DMS79 treated with DMSO at 0.1 percent for 48 hours (cell line): Measurements from ENCODE around the gene NFATC3.
A peak's percentile ranks its signal among the peaks of the same experiment; 100 is the strongest.

Source experiments
- DNase-seq: peaks from one replicate; lab custom pipeline; 2025; lab: John Stamatoyannopoulos, UW

NFATC3 gene

DNA sequence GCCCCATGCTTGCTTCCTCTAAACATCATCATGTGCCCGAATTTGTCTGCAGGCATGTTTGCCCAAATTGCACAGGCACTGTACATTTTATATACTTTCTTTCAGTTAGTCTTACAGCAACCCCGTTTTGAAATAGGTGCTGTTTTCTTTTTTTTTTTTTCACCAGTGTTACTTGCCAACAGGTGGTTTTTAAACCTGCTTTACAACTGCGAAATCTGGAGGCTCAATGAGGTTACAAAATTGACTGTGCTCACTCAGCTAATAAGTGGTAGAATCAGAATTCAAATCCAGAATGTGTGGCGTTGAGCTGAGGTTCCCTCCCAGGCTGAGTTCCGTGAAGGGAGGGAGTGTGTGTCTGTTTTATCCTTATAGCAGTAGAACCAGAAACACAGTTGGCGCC lies 165.8 kb downstream of the NFATC3 start:
- no peak for DNase-seq

DNA sequence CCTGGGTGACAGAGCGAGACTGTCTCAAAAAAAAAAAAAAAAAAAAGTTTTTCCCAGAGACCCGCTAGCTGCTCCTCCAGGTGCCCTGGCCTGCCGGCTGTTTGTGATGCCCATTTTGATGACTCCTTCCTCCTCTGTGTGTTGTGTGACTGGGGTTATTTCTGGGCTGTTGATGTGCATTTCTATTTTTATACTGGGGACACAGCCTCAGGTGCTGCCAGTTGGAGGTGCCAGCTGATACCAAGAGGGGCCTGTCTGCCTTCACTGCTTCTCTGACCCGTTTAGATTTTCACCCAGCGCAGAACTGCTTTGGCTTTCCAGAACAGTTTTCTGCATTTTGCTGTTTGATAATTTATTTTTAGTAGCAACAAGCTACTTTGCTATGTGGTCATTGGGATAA lies 166.7 kb downstream of the NFATC3 start:
- no peak for DNase-seq

DNA sequence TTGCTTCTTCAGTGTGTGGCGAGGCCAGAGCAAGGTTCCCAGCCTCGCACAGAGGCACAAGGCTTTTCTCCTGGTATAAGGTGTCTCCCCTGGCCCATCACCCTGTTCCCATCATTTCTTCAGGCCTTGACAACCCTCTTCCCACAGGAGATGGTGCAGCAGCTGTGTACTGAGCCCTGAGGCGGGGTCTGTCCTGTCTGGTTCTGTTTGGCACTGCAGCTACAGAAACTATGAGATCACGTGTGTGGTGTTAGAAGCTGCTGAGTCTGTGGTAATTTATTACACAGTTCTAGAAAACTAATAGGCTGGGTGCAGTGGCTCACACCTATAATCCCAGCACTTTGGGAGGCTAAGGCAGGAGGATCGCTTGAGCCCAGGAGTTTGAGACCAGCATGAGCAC lies 167.2 kb downstream of the NFATC3 start:
- no peak for DNase-seq

DNA sequence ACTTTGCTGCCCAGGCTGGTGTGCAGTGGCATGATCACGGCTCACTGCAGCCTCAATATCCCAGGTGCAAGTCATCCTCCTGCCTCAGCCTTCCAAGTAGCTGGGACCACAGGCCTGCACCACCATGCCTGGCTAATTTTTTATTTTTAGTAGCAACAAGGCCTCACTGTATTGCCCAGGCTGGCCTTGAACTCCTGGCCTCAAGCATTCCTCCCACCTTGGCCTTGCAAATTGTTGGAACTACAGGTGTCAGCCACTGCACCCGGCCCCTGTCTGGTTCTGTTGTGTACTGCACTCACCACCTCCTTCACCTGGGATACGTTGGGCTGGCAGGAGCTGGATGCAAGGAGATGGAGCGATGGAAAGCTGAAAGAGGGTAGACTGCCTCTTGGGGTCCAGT lies 168.6 kb downstream of the NFATC3 start:
- DNase-seq: no peak

DNA sequence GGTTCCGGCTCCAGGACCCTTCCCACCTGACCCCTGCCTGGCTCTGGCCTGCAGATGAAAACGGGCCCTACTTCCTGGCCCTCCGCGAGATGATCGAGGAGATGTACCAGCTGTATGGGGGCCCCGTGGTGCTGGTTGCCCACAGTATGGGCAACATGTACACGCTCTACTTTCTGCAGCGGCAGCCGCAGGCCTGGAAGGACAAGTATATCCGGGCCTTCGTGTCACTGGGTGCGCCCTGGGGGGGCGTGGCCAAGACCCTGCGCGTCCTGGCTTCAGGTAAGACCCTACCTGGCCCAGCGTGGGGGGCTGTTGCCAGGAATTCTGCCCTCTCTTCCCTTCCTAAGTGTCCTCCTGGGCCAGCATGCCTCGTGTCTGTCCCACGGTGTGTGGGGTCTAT lies 170.5 kb downstream of the NFATC3 start:
- DNase-seq: no peak

DNA sequence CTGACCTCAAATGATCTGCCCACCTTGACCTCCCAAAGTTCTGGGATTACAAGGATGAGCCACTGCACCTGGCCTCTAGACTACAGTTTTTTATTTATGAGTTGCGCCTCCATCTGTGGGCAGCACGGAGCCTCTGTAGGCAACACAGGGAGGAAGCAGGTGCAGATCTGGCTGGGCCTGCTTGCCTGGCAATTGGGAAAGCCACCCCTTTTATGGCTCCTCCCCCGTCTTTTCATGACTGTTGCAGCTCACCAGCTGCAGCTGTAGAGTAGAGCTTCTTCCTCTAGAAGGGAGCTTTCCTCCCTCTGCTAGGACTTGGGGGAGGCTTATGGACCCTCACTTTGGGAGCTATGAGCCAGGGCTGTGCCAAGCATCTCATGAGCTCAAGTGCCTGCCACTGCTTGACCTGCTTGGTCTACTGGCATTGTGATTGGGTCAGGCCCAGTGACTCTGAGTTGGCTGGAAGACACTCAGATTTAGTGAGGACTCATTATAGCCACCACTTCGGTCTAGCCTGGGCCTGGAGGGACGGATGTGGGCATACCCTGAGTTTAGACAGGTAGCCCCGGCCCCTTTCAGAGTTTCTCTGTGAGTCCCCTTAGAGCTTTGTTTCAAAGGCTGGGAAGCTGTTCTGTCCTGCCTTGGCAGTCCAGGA lies 172.2 kb downstream of the NFATC3 start:
- DNase-seq: peak; percentile 37

DNA sequence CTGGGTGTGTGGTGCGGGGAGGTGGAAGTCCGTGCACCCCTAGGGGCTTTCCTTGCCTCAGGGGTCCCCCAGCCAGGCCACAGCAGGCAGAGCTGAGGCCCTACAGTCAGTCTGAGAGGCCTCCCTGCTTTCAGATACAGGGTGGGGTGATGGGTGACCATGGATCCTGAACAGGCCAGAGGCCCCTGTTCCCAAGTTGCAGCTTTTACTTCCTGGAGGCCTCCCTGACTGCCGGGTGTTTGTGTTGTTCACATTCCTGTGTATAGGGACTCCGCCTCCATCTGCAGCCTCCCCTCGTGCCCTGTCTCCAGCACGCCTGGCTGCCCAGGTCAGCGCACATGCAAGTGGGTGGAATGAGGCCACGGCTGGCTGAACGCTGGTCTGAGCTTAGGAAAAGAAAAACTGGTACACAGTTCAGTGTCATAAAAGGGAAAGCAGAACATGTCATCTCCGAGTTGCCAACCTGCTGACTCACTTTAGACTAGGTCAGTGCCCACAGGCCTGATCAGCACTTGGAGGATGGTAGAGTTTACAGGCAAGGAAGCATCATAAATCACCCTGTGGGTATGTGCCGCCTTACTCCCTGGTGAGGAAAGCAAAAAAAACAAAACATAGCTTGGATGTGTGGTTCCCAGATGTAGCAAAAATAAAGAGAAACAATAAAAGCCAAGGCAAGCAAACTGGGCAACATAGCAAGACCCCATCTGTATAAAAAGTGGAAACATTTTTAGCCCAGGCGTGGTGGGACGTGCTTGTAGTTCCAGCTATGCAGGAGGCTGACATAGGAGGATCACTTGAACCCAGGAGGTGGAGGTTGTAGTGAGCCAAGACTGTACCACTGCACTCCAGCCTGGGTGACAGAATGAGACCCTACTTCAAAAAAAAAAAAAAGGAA lies 173.0 kb downstream of the NFATC3 start:
- peak; percentile 8 for DNase-seq

DNA sequence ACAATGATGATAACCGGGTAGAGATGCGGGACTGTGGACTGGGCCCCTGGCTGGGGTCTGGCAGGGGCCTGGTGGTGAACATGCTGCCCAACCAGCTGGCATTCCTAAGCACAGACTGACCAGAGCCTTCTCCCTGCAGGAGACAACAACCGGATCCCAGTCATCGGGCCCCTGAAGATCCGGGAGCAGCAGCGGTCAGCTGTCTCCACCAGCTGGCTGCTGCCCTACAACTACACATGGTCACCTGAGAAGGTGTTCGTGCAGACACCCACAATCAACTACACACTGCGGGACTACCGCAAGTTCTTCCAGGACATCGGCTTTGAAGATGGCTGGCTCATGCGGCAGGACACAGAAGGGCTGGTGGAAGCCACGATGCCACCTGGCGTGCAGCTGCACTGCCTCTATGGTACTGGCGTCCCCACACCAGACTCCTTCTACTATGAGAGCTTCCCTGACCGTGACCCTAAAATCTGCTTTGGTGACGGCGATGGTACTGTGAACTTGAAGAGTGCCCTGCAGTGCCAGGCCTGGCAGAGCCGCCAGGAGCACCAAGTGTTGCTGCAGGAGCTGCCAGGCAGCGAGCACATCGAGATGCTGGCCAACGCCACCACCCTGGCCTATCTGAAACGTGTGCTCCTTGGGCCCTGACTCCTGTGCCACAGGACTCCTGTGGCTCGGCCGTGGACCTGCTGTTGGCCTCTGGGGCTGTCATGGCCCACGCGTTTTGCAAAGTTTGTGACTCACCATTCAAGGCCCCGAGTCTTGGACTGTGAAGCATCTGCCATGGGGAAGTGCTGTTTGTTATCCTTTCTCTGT lies 174.0 kb downstream of the NFATC3 start:
- DNase-seq: no peak

DNA sequence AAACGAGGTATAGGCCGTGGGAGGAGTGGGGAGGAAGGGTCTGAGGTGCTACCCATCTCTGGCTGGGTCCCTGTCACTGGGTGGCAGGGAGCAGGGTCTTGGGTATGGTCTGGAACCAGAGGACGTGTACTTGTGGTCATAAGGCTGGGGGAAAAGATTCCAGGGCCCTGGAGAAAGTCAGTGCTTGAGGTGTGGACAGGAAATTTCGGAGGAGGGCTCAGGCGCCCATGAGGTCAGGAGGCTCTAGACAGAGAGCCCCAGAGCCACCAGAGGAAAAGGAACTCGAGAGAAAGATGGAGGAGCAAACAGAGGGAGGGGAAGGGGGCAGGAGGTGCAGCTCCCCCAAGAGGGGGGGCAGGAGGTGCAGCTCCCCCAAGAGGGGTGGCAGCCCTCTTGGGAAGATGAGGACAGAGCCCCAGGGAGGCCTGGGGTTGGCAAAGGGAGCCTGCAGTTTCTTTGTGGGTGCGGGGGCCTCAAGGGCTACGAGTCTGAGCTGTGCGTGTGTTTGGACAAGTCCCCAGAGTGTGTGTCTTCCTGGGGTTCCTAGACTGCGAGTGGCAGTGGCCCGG lies 178.5 kb downstream of the NFATC3 start:
- DNase-seq: no peak

DNA sequence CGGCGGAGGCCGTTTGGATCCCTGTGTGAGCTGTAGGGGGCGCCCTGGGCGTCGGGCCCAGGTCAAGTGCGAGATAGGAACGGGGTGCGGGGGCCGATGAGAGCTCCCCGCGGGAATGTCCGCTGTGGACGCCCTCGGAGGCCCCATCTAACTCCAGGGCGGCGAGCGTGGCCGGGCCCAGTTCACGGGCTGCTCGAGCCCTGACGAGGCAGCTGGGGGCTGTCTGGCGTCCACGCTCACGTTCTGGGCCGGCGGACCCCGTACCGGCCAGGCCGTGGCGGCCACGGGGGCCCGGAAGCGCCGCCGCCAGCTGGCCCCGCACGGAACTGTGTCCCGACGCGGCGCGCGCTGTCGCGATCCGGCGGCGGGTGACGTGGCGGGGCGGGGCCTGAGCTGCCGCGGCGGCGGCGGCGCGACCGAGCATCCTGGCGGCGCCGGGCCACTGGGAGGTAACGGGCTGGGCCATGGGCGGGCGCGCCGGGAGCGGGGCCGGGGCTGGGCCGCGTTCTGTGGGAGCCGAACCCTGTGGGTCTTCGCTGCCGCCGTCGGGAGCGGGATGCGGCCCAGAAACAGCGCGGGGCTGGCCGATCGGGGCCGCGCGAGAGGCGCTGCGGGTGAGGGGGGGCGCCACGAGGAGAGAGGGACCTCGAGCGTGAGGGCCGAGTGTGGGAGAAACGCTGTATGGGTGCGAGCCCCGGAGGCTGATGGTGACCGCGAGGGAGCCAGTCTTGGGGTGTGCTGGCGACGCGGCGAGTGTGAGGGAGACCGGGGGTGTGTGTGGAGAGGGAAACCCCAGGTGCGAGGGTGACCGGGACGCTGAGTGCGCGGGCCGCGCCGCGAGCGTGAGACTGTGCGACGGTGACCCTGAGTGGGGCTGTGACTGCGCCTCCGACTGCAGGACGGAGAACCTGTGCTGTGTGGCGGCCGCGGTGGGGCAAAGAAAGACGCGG lies 179.2 kb downstream of the NFATC3 start, which contains the start of gene SLC7A6:
TSS of gene SLC7A6 (plus strand) at position 399 of the 950 bp plus-strand sequence. CDS start 10,201 bp downstream, outside the sequence.
- DNase-seq: peak; percentile 17

DNA sequence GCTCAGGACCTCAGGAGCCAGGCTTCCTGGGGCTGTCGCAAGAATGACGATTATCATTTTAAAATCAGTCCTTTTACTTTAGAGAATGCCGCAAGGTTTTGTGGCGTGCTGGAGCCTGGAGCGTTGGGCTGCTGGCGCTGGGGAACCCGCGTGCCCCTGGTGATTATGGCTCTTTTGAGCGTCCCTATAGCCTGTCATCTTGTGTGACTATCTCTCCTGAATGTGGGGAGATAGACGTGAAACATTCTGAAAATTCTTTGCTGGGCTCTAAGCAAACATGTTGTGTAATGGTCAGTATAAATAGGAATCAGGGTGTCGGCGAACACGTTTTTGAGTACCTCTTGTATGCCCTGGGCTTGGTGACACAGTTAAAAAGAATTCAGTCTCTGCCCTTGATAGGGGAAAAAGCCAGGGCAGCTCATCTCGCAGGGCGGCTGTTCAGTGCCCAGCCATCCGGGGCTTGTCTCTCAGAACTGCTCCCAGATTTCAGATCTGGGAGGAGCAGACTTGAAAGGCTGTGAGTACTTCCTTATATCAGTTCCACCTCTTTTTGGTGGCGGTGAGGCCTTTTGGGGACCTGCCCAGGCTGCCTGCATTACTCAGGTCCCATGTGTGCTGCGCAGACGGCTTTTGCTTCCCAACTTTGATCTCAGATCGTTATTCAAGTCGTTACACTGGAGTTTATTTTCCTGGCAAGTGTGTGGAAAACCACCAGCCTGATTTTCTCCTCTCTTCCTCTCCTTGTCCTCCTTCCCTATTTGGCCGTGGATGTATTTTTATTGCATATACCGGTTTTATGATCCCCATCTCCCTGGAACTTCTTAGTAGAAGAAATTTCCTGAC lies 180.1 kb downstream of the NFATC3 start:
- peak; percentile 30 for DNase-seq

DNA sequence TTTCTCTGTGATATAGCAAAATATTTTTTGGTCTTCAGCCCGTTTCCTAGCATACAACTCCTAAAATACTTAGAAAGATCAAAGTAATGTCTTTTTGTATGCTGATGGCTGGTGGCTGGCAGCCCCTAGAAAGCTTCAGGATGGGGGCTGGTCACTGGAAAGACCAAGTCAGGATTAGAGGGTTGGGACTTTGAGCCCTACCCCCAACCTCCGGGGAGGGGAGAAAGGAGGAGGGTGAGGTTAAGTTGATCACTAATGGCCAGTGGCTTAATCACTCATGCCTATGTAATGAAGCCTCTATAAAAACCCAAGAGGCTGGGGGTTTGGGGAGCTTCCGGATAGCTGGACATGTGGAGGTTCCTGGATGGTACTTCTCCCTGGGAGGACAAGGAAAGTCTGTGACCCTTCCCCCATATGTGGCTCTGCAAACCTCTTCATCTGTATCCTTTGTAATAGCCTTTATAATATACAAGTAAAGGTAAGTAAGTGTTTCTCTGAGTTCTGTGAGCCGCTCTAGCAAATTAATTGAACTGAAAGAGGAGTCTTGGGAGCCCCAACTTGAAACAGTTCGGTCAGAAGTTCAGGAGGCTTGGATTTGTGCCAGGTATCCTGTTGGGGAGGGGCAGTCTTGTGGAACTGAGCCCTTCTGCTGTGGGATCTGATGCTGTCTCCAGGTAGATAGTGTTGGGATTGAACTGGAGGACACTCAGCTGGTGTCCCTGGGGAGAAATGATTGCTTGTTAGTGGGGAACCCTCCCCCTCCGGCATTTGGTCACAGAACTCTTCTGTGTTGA lies 182.6 kb downstream of the NFATC3 start:
- DNase-seq: peak; percentile 50

DNA sequence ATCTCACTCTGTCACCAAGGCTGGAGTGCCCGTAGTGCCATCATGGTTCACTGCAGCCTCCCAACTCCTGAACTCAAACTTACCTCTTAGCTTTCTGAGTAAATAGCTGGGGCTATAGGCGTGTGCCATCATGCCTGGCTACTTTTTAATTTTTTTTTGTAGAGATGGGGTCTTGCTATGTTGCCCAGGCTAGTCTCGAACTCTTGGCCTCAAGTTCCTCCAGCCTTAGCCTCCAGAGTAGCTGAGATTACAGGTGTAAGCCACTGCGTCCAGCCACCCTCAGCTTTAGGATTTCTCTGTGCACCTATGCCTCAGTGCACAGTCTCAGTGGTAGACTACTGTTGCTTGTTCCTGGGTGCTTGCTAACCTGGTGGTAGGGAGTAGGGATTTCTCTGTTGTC lies 184.6 kb downstream of the NFATC3 start:
- no peak for DNase-seq

DNA sequence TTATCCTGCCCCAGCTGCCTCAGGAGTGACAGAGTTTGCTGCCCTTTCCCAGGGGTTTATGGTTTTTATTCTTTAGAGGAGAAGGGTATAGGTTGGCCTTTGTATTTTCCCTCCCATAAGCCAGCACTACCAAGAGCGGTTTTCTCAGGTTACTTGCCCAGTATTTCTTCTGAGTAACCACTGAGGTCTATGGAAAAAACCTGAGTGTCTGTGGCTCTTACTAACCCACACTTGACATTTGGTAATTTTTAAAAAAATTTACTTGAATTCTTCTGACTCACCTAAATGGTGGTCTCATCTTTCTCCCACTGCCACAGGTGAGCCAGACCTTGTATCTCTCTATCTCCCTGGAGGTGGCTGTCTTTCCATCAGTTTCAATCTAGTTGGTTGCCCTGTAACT lies 185.2 kb downstream of the NFATC3 start:
- no peak for DNase-seq

DNA sequence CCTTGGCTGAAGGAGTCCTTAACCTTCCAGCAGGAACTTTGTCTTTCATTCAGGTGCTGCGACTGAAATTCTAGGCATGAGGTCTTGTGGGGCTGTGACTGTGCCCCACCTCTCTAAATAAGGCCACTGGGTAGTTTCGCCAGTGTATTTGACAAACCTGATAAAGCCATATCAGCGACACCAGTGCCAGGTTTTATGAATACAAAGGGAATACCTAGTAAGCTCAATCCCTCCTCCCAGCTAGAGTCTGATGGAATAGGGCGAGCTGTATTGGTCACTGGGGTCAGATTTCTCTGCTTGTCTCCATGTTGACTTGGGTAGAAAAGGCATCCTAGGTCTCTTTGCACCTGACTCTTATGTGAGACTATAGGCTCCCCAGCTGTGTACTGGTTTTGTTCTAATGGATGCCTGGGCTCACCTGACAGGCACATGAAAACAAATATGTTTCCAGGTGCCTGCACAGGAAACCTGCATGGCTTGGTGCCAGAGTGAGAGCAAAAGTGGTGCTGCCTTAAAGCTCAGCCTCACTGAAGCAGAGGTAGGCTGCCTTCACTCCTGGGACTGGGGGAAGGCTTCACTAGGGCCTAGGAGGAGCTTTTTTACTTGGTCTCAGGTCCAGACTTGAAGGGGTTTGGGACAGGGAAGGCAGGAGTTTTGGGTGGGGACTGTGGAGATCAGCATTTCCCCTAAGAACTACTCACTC lies 187.5 kb downstream of the NFATC3 start:
- DNase-seq: peak; percentile 30

DNA sequence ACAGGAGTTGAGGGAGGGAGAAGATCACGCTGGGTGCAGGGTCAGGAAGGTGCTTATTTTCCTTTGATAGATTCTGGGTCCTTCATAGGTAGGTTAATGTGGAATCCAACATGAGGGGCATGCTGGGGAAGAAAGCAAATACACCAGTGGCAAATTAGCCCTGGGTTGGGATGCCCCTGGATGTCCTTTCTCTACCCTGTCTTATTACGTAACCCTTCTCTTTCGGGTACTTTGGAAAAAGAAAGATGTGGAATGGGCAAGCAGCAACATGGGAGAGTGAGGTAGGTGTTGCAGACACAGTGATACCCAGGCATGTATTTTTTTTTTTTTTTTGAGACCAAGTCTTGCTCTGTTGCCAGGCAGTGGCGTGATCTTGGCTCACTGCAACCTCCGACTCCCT lies 188.3 kb downstream of the NFATC3 start:
- no peak for DNase-seq

DNA sequence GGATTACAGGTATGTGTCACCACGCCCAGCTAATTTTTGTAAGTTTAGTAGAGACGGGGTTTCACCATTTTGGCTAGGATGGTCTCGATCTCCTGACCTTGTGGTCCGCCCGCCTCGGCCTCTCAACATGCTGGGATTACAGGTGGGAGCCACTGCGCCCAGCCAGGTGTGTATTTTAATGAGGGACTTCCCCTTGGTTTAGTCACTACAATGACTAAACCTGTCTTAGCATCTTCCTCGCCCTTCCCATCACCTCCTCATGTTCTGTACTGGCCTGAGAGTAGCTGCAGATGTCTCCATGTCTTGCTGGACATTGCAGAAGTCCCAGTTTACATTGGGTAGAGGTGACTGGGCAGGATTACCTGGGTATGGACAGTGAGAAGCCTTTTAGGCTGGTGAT lies 188.7 kb downstream of the NFATC3 start:
- DNase-seq: no peak

DNA sequence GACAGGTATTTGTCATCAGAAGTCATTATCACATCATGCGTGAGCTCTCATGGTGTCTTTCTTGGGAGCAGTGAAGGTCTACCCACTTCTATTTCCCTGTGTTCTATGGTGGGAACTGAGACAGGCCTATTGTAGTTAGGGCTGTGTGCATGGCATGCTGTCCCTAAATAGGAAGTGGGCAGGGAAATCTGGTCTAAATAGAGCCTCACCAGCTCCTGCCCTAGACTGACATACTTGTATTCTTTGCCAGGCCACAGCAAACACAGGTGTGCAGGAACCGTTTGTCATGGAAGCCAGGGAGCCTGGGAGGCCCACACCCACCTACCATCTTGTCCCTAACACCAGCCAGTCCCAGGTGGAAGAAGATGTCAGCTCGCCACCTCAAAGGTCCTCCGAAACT lies 189.3 kb downstream of the NFATC3 start:
- DNase-seq: no peak
